GM18870 (cell line): ENCODE measurements around the gene AP2B1.

Source experiments
- ATAC-seq: cut with Tn5 transposase; IDR thresholded peaks from one replicate; pipeline ENCODE4 v1.9.1; 2021; ENCODE audit warnings: moderate library complexity; ENCODE audit not compliant: unreplicated experiment

AP2B1 gene

DNA sequence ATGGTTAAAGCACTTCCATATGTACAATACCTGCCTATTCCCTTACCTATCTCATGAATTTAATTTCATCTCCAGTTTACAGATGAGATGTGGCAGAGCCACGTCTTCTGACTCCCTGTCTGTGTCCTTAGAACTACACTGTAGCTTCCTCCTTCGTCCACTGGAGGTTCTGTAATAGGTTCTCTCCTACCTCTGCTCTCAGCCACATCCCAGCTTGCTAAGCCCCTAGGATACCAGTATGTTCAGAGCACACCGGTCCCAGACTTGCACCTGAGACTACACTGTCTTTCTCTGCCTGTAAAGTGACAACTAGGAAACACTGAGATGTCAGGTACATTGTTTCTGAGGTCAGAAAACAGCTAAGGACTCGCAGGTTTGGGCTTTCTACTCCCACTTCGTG, 140.5 kb downstream of the AP2B1 start:
- ATAC-seq = no peak

DNA sequence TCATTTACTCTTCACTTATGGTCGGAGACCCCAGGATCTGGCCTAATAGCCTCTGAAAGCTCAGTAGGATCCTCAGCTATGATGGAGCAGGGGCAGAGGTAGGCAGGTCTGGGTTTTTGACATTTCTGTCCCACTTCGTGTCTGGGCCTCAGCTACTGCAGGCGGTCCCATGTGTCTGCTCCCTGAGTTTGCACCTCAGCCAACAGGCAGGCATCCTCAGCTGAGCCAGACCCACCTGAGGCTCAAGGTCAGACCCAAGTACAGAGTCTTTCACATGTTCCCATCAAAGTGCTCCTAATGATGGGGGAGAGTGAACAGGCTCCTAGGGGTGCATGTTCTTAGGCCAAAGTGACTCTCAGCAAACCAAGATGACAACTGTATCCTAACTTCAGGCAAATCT, 141.4 kb downstream of the AP2B1 start:
- no peak for ATAC-seq

GRCh38 chr17:35729405-35729833, 142.3 kb downstream of the AP2B1 start:
- no peak for ATAC-seq

- no peak for ATAC-seq
Observed at GRCh38 chr17:35730400-35731005, 143.4 kb downstream of the AP2B1 start.

- no peak for ATAC-seq
Observed at GRCh38 chr17:35731239-35731916, 144.3 kb downstream of the AP2B1 start, which contains the start of gene RASL10B. Gene RASL10B (plus strand): TSS chr17:35731639. CDS start chr17:35735185, 3,546 bp downstream.

GRCh38 chr17:35731917-35732805, 145.0 kb downstream of the AP2B1 start:
- no peak for ATAC-seq

DNA sequence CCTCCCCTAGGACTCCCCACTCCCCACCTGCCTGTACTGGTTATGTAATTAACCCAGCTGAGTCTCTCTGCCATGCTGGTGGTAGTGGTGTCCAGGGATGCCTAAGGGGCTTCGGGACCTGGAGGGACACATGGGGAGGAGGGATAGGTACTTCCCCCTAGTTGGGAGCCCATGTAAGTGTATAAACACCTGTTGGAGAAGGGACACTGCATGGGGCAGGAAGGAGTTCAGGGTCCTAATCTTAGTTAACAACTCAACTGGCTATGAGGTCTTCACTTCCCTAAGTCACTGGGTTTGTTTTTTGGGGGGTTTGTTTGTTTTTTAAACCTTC, 145.6 kb downstream of the AP2B1 start:
- ATAC-seq = no peak

- ATAC-seq = no peak
Observed at GRCh38 chr17:35733366-35733765, 146.2 kb downstream of the AP2B1 start.

DNA sequence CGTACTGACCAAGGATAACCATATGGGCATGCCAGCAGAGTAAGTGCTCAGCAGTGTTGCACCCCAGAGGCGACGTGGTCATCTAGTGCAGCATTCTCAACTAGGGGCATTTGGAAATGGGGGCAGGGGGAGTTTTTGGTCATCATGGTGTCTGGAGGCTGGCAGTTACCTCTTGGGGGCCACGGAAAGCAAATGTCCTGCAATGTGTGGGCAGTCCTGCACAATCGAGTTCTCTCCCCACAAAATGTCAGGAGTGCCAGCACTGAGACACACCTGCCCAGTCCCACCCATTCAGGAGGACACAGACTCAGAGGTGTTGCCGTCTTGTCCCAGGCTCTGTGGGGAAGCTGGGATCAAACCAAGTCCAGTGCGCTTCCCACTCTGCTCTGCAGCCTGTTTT, 147.3 kb downstream of the AP2B1 start:
- ATAC-seq = no peak

- no peak for ATAC-seq
Observed at GRCh38 chr17:35735036-35735805, 148.1 kb downstream of the AP2B1 start.

DNA sequence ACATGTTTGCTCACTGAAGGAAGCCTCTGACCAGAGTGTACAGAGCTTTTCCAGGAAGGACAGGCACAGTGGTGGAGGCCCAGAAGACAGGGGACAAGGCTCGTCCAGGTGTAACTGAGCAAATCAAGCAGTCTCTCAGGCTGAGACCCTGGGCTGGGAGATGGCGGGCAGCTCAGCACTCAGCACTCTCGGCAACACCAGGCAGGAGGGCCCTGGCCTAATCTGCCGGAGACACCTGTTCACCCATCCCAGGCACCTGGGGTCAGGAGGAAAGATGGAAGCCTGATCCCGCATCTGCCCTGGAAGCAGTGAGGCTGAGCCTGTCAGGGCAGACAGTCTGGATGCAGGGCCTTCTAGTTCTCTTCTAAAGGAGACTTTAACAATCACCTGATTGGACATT, 149.1 kb downstream of the AP2B1 start:
- no peak for ATAC-seq

- ATAC-seq = no peak
Observed at GRCh38 chr17:35738519-35739133, 151.5 kb downstream of the AP2B1 start.

GRCh38 chr17:35740216-35740615, 153.1 kb downstream of the AP2B1 start:
- ATAC-seq = no peak

DNA sequence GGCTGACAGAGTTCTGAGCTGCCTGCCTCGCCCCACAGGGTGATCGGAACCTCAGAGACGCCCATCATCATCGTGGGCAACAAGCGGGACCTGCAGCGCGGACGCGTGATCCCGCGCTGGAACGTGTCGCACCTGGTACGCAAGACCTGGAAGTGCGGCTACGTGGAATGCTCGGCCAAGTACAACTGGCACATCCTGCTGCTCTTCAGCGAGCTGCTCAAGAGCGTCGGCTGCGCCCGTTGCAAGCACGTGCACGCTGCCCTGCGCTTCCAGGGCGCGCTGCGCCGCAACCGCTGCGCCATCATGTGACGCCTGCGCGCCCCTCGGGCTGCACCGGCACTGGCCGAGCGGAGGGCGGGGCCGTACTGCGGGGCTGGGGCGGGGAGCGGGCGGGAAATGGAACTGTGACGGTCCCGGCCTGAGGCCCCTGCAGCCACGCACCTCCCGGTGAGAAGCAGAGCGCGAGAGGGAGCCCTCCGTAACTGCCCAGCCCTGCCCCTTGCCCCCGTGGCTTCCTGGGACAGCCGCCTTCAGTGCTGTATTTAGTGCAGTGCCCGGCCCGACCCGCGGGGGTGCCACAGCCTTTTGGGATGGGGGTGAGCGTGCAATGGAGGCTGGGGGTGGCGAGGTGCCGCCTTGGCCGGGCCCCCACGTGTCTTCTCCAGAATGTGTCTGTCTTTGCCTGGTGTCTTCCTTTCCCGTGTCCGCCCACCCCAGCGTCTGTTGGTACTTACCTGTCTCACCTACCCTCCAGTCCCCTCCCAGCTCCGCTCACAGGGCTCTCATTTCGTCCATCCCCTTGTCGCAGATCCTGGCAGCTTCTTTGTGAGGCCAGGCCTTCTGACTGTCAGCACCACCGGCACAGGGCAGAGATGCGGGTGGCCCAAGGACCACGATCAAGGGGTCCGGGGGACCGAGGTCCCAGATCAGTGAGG, 154.1 kb downstream of the AP2B1 start:
- ATAC-seq = no peak

DNA sequence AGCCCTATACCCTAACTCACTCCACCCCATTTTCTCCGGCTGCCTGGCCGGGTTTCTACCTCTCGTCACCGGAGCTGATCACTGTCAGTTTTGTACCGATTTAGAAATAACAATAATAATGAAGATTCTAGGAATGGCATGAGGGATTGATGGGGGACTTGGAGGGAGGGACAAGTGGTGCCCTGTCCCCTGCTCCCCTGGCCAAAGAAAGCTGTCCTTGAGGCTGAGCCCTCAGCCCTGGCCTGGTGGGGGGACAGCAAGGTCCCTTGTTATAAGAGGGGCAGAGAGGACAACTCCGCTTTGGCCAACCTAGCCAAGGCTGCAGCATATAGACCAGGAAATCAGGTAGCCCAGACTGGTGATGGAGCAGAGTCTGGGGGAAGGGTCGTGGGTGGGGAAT, 155.4 kb downstream of the AP2B1 start:
- no peak for ATAC-seq

DNA sequence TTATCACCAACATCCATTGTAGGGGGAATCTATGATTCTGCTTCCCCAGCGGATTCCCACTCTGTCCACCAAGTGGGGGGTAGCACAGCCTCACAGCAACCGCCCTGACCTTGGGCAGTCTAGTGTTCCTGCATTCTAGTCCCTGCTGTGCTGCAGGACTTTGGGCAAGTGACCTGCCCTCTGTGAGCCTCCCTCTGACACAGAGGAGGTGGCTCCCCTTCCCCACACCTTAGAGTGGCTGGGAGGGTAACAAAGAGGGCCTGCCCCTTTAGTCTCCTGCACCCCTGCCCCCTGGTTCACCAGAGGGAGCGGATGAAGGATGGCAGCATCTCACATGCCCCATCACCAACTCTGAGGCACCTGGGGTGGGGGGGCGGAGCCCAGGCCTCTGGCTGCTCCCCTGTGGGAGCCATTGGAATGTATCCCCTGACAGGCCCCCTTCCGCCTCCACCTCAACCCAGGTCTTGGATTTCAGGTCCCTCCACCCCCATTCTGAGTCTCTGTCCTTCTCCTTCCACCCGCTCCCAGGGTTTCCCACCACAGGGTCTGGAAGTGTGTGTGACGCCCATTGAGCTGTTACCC, 155.9 kb downstream of the AP2B1 start:
- no peak for ATAC-seq

DNA sequence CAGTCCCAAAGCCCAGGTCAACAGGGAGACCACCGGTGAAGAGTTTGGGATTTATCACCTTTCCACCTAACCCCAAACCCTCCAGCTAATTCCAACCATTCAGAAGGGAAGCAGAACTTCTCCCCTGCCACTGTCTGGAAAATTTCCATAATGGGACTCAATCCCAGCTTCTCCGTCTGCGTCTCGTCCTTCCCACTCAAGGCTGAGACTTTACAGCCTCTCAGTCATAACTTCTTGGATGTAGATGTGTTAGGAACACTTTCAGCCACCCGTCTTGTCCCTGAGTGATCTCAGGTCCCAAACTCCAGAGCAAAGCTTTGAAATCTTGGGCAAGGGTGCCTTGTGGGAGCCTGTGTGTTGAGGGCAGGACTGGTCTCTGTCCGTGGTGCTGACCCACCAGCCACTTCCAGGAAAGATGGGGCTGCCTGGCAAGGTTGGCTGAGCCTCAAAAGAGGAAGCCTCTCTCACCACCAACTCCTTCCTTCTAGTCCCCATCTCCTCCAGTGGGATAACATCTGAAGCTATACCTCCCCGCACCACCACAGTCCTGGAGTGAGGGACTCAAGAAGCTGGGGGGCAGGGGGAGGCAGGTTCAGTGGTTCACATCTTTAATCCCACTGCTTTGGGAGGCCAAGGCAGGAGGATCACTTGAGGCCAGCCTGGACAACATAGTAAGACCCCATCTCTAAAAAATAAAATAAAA, 156.7 kb downstream of the AP2B1 start:
- ATAC-seq = no peak

- no peak for ATAC-seq
Observed at GRCh38 chr17:35744830-35745229, 157.7 kb downstream of the AP2B1 start.

GRCh38 chr17:35745246-35745645, 158.1 kb downstream of the AP2B1 start:
- ATAC-seq = no peak
